Activated T-helper 1 cell treated with Interleukin-2 at 50 U/mL for 16 hours (primary cell): ENCODE results near the gene ATF4.
A peak's percentile ranks its signal among the peaks of the same experiment; 100 is the strongest.

Experiments
- DNase-seq: peaks from one replicate; pipeline ENCODE4 v3.0.0-alpha.2; 2020; ENCODE audit warnings: low read depth

Gene ATF4

DNA sequence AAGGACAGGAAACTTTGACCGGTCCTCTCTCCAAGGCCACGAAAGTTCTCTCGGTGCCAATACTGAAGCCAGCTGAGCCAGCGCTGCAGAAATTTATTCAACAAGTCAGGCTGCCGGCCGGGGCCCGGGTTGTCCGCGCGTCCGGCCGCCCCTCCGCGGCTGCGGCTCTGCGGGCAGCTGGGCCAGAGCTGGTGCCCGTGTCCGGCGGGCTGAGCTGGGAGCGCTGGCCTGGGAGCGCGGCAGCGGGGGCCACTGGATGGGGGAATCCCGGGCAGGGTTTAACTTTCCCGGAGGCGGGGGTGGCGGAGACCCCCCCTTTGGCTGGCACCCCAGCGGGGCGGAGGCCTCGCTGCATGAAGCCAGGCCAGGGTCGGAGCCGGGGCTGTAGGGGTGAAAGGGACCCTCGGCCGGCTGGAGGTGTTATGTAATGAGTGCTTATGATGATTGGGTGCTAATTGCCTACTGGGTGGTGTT, 37.9 kb downstream of the ATF4 start:
- DNase-seq: no peak

DNA sequence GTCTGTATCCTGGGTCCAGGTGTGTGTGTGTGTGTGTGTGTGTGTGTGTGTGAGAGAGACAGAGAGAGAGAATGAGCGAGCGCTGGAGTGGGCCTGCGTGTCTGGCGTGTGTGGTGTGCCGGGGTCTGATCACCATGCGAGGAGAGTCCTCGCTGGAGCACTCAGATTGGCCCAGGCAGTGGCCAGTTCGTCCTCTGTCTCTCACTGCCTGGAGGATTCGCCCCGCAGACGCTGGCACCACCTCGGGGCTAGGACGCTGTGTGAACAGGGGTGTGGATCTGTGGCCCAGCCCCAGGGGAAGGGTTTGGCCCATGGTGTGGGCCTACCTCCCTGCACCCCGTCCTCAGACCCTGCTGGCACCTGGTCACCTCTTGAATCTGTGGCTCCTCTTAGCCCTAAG, 38.6 kb downstream of the ATF4 start:
- no peak for DNase-seq

GRCh38 chr22:39559456-39560105, 39.2 kb downstream of the ATF4 start:
- DNase-seq: no peak

GRCh38 chr22:39560127-39560526, 39.8 kb downstream of the ATF4 start:
- DNase-seq: no peak

GRCh38 chr22:39562839-39563489, 42.6 kb downstream of the ATF4 start:
- no peak for DNase-seq

DNA sequence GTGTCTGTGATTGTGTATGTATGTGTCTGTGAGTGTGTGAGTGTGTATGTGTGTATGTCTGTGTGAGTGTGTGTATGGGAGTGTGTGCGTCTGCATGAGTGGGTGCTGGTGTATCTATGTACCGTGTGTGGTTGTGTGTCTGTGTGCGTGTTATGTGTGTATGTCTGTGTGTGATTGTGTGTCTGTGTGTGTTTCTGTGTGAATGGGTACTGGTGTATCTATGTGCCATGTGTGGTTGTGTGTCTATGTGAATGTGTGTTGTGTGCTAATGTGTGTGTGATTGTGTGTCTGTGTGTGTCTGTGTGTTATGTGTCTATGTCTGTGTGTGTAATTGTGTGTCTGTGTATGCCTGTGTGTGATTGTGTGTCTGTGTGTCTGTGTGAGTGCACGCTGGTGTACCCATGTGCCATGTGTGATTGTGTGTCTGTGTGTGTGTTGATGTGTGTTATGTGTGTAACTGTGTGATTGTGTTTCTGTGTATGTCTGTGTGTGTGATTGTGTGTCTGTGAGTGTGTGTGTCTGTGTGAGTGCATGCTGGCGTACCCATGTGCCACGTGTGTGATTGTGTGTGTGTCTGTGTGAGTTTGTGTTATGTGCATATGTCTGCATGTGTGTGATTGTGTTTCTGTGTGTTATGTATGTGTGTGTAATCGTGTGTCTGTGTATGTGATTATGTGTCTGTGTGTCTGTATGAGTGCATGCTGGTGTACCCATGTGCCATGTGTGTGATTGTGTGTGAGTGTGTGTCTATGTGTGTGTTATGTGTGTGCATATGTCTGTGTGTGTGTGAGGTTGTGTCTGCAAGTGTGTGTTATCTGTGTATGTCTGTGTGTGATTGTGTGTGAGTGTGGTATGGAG, 43.4 kb downstream of the ATF4 start:
- no peak for DNase-seq

DNA sequence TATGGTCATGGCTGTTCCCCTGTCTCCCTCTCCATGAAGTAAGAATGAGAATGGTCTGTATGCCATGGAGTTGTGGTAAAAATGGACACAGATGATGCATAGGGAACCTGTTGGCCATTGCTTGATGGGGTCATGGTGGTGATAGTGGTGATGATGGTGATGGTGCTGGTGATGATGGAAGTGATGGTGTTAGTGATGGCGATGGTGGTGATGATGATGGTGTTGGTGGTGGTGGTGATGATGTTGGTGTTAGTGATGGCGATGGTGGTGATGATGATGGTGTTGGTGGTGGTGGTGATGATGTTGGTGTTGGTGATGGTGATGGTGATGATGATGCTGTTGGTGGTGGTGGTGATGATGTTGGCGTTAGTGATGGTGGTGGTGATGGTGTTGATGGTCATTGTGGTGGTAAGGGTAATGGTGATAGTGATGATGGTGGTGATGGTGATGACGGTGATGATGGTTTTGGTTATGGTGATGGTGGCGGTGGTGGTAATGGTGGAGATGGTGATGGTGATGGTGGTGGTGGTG, 45.1 kb downstream of the ATF4 start:
- DNase-seq: no peak

- DNase-seq: peak; percentile 33
Measured at GRCh38 chr22:39567135-39567946, 47.0 kb downstream of the ATF4 start.

DNA sequence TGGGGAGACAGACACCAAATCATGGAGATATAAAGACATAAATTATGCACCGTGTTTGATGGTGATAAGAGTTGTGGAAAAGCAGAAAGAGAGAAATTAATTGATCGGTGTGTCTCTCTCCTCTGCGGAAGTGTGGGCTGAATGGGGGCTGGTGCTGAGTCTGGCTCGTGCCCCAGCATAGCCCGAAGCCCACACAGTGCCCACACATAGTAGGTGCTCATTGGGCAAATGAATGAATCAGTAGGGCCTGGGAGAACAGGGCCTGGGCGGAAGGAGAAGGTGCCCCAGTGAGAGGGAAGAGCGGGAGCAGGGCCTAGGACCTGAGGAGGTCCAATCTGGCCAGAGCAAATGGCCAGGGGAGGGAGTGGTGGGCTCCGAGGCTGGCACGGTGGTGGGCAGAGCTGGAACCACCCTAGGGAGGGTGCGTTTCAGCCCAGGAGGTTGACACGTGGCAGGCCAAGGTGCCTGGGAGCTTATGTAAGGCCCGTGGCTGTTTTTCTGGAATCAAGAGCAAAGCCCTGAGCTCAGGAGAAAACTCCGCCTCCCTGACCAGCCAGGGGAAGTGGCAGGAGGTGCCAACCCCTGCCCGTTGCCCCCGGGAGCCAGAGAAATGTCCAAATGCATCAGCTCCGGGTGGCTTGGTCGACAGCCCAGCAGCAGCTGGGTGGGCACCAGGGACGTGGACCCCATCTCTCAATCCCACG, 48.1 kb downstream of the ATF4 start:
- no peak for DNase-seq

DNA sequence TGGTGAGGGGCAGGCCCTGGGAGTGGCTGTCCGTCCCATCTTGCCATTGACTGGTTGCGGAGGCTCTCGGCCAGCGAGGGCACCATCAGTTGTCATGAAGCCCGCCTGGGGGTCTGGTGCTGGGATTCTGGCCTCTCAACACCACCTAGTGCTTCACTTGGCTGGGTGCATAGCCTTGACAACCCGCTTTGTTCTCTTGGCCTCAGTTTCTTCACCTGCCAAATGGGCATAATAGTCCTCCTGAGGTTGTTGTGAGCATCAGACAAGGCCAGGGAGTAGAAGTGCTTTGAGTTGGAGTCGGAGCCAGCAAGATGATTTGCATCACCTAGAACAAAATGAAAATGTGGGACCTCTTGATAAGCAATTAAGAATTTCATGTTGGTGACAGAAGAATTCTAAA, 48.7 kb downstream of the ATF4 start:
- DNase-seq: no peak

GRCh38 chr22:39570226-39570625, 49.9 kb downstream of the ATF4 start:
- DNase-seq: no peak

DNA sequence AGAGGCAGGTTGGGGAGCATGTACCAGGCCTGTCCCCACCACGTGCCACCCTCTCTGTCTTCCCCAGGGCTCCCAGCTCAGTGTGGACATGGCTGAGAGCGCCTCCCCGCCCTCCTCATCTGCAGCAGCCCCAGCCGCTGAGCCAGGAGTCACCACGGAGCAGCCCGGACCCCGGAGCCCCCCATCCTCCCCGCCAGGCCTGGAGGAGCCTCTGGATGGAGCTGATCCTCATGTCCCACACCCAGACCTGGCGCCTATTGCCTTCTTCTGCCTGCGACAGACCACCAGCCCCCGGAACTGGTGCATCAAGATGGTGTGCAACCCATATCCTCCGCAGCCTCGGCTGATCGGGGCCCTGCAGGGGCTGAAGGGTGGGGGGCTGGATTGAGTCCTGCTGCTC, 50.3 kb downstream of the ATF4 start, which contains the start of gene CACNA1I:
TSS of gene CACNA1I (plus strand) at position 89 of the 400 bp plus-strand sequence. CDS start at position 89, 0 bp downstream.
- no peak for DNase-seq

- no peak for DNase-seq
Measured at GRCh38 chr22:39571538-39571937, 51.2 kb downstream of the ATF4 start.
